Stomach (tissue), 9 donors: Measurements from ENCODE around the gene TRAPPC13. TPM values are rescaled to one million over a fixed set of nuclear protein-coding genes. Genes with fewer than 3 reads are reported as not detected.

Experiments
- DNase-seq, 2 donors: peaks; one replicate each; pipeline versions ENCODE4 v3.0.0 to v3.0.0-alpha.2; 2013 to 2019
- H3K27ac ChIP-seq, 5 donors: fragments of 200-600 bp in 4 of 5; sonication (generic) in 4 of 5; one replicate each; pipeline ENCODE4 v1.5.1; 2013 to 2019; ENCODE audit warnings: mild to moderate bottlenecking in 1 of 5, moderate library complexity in 1 of 5
- H3K27me3 ChIP-seq, 3 donors: fragments of 200-600 bp; sonication (generic); one replicate each; pipeline ENCODE4 v1.5.1; 2017 to 2019; ENCODE audit warnings: mixed run types in 1 of 3
- H3K36me3 ChIP-seq, 4 donors: fragments of 200-600 bp; sonication (generic); 1 replicate in 3 of 4; 2 replicates in 1 of 4; pipeline ENCODE4 v1.5.1; 2016 to 2019
- H3K4me1 ChIP-seq, 4 donors: fragments of 200-600 bp; sonication (generic); one replicate each; pipeline ENCODE4 v1.5.1; 2016 to 2019
- H3K4me3 ChIP-seq, 4 donors: fragments of 200-600 bp; sonication (generic) in 3 of 4; one replicate each; pipeline ENCODE4 v1.5.1; 2016 to 2019; ENCODE audit warnings: mild to moderate bottlenecking in 1 of 4
- H3K9me3 ChIP-seq, 4 donors: fragments of 200-600 bp; sonication (generic); one replicate each; pipeline ENCODE4 v1.5.1; 2016 to 2019
- CTCF ChIP-seq, 7 experiments: fragments of 450-650 bp in 4 of 7; fragments of 200-600 bp in 3 of 7; sonication (generic) in 3 of 7; IDR thresholded peaks; one replicate each; pipeline ENCODE4 v1.5.1; 2016 to 2019; ENCODE audit warnings: antibody characterized with exemption in 7 of 7, control low read depth in 2 of 7, mild to moderate bottlenecking in 1 of 7
- EP300 ChIP-seq: sonication (generic); formaldehyde crosslinking; IDR thresholded peaks from one replicate; pipeline ENCODE4 v1.6.1; 2017; ENCODE audit warnings: antibody characterized with exemption
- POLR2A ChIP-seq, 4 donors: fragments of 450-650 bp; IDR thresholded peaks; one replicate each; pipeline ENCODE4 v1.6.1; 2016; ENCODE audit warnings: antibody characterized with exemption in 4 of 4, control low read depth in 2 of 4, mild to moderate bottlenecking in 1 of 4, moderate library complexity in 1 of 4
- POLR2AphosphoS5 ChIP-seq, 3 donors: sonication (generic); formaldehyde crosslinking; IDR thresholded peaks; one replicate each; pipeline ENCODE4 v1.6.1; 2016; ENCODE audit warnings: antibody characterized with exemption in 3 of 3
- WGBS, 5 donors: extraction: QIAGEN DNeasy Blood & Tissue Kit in 3 of 5; methylation state at CpG; one replicate each; pipeline versions ENCODE4 v1.1.5 to v1.1.7; 2013 to 2018; 5-methylcytosine and 5-hydroxymethylcytosine counted together
- intact Hi-C: fragments of 100-400 bp; cut with DNase I; formaldehyde crosslinking; loops from one replicate; pipeline ENCODE4 v1.15.1; 2023; ENCODE audit warnings: low total_unique reads
- polyA plus RNA-seq, 3 donors: library from polyadenylated mRNA; stranded (reverse); fragments of 200-250 nt; gene quantifications; one replicate each; pipeline ENCODE4 v1.2.3, GENCODE V29; 2013
- total RNA-seq, 5 donors: library from RNA; depleted of rRNA; stranded (reverse); fragments of >200 nt; gene quantifications; one replicate each; pipeline versions ENCODE4 v1.1.0 to v1.2.3, GENCODE V29; 2014 to 2016
- donor health status: healthy with polysubstance abuse.
- donor health status: Bipolar disorder and iron deficiency.
- donor health status: healthy.

TRAPPC13 gene
- total and polyA plus RNA-seq, 8 donors, result 8.2 to 42.8 (median 12.3) TPM

GRCh38 chr5:65646938-65647337, 22.1 kb downstream of the TRAPPC13 start:
- 73 to 95% (median 75%) methylated on average over 2 of the region's 2 CpGs for WGBS, 5 donors
- no peaks in the 10 kb centered on the region for H3K27me3 ChIP-seq
- peaks cover 0 to 72% (median 35%) of the 10 kb centered on the region in 4 donors for H3K36me3 ChIP-seq
- H3K4me3 ChIP-seq, result no peak overlapping the region
- no peak for DNase-seq
- intact Hi-C loops, result no loop called here
- no peak overlapping the region for H3K27ac ChIP-seq
- TF ChIP-seq POLR2A (IDR thresholded peaks at IDR 0.05) (no peak), CTCF (IDR thresholded peaks at IDR 0.05) (no peak), POLR2AphosphoS5 (IDR thresholded peaks at IDR 0.05) (no peak), EP300 (no peak)
- no peaks in the 10 kb centered on the region for H3K4me1 ChIP-seq
- H3K9me3 ChIP-seq, result no peaks in the 10 kb centered on the region

- no peak for TF ChIP-seq CTCF (IDR thresholded peaks at IDR 0.05)
- TF ChIP-seq EP300, result no peak
- no peak for TF ChIP-seq POLR2AphosphoS5 (IDR thresholded peaks at IDR 0.05)
- no peak for TF ChIP-seq POLR2A (IDR thresholded peaks at IDR 0.05)
- DNase-seq, result no peak
- H3K27ac ChIP-seq, result no peak overlapping the region
- peaks cover 0 to 69% (median 35%) of the 10 kb centered on the region in 4 donors for H3K36me3 ChIP-seq
- H3K4me3 ChIP-seq, result no peak overlapping the region
- H3K9me3 ChIP-seq, result no peaks in the 10 kb centered on the region
- no peaks in the 10 kb centered on the region for H3K4me1 ChIP-seq
- intact Hi-C loops, result no loop called here
- no peaks in the 10 kb centered on the region for H3K27me3 ChIP-seq
Observed at GRCh38 chr5:65647941-65648340, 23.1 kb downstream of the TRAPPC13 start.

- no peaks in the 10 kb centered on the region for H3K9me3 ChIP-seq
- TF ChIP-seq CTCF (IDR thresholded peaks at IDR 0.05) (no peak), EP300 (no peak), POLR2AphosphoS5 (IDR thresholded peaks at IDR 0.05) (no peak), POLR2A (IDR thresholded peaks at IDR 0.05) (no peak)
- no peak overlapping the region for H3K4me3 ChIP-seq
- H3K4me1 ChIP-seq, result no peaks in the 10 kb centered on the region
- intact Hi-C loops, result no loop called here
- H3K27ac ChIP-seq, result no peak overlapping the region
- peaks cover 0 to 58% (median 44%) of the 10 kb centered on the region in 4 donors for H3K36me3 ChIP-seq
- H3K27me3 ChIP-seq, result no peaks in the 10 kb centered on the region
- peak in 1 of 2 donors; percentile 5 for DNase-seq
- 68 to 86% (median 79%) methylated on average over 5 of the region's 5 CpGs for WGBS, 5 donors
Observed at GRCh38 chr5:65651144-65651543, 26.3 kb downstream of the TRAPPC13 start.

- Histone ChIP-seq H3K4me3 (no peak overlapping the region), H3K27ac (no peak overlapping the region), H3K9me3 (no peaks in the 10 kb centered on the region), H3K4me1 (no peaks in the 10 kb centered on the region), H3K36me3 (peaks cover 0 to 46% (median 39%) of the 10 kb centered on the region in 4 donors), H3K27me3 (no peaks in the 10 kb centered on the region)
- WGBS, 5 donors, result 81 to 95% (median 86%) methylated on average over 2 of the region's 2 CpGs
- intact Hi-C loops, result no loop called here
- no peak for TF ChIP-seq POLR2A (IDR thresholded peaks at IDR 0.05)
- TF ChIP-seq EP300, result no peak
- TF ChIP-seq CTCF (IDR thresholded peaks at IDR 0.05), result no peak
- TF ChIP-seq POLR2AphosphoS5 (IDR thresholded peaks at IDR 0.05), result no peak
- no peak for DNase-seq
Observed at GRCh38 chr5:65654713-65655112, 29.9 kb downstream of the TRAPPC13 start.
